ENCODE measurements around the gene SACS. TPM values are rescaled to one million over a fixed set of nuclear protein-coding genes. Genes with fewer than 3 reads are reported as not detected.

SACS gene
- total and polyA plus RNA-seq, 2 donors (not counting 1 experiment from before 2014, with no cell fraction given), result 6.8 to 21.4 TPM

GRCh38 chr13:23322353-23323336 is 110.9 kb downstream of the SACS start:
- H3K27me3 ChIP-seq (replicated peaks in 1 of 4; ENCODE audit: control extremely low read depth in 1 of 4, control insufficient read depth in 3 of 4, insufficient read depth in 4 of 4, low read length in 3 of 4), result peaks cover 0 to 2% (median 0%) of the 10 kb centered on the region in 4 experiments
- Mint-ChIP-seq H3K4me1 (peaks cover 3% of the 10 kb centered on the region), H3K27ac (no peak overlapping the region), H3K9me3 (ENCODE audit: insufficient read depth) (no peaks in the 10 kb centered on the region), H3K27me3 (peaks cover 11% of the 10 kb centered on the region), H3K4me3 (no peak overlapping the region)
- no peaks in the 10 kb centered on the region for H4K20me1 ChIP-seq (ENCODE audit: control insufficient read depth, insufficient read depth, low read length, poor library complexity, severe bottlenecking)
- no peaks in the 10 kb centered on the region for H3K79me2 ChIP-seq (ENCODE audit: control insufficient read depth, insufficient read depth, low read length)
- intact Hi-C loops (cut with micrococcal nuclease), result no loop called here
- H3K9ac ChIP-seq (ENCODE audit: low read length), result no peak overlapping the region
- ChIA-PET CTCF (no interaction called here), POLR2A (no interaction called here)
- WGBS (ENCODE audit: insufficient coverage), result 94% methylated on average over 7 of the region's 19 CpGs
- no peaks in the 10 kb centered on the region for H3K36me3 ChIP-seq (replicated peaks in 1 of 2; ENCODE audit: control extremely low read depth in 1 of 2, control insufficient read depth in 1 of 2, extremely low read depth in 1 of 2, insufficient read depth in 2 of 2, low read length in 1 of 2)
- no peak overlapping the region for H3K4me3 ChIP-seq (ENCODE audit: control extremely low read depth in 1 of 5, extremely low read depth in 1 of 5, insufficient read depth in 1 of 5, low read depth in 2 of 5, low read length in 4 of 5)
- no peak overlapping the region for H3K4me2 ChIP-seq (replicated peaks; ENCODE audit: low read depth, low read length, poor library complexity, severe bottlenecking)
- no peak for TF ChIP-seq CTCF (IDR thresholded peaks at IDR 0.05)
- TF ChIP-seq EZH2 (IDR thresholded peaks at IDR 0.05; ENCODE audit: borderline replicate concordance, insufficient read depth, low read depth, low read length, poor library complexity, severe bottlenecking), result no peak
- ATAC-seq (ENCODE audit: low read depth) (no peak), DNase-seq (no peak)
- H3K9me3 ChIP-seq (ENCODE audit: control extremely low read depth in 1 of 3, control insufficient read depth in 2 of 3, insufficient read depth in 1 of 3, low read length in 2 of 3), result no peaks in the 10 kb centered on the region
- no peak overlapping the region for H3K27ac ChIP-seq (ENCODE audit: low read length in 2 of 2)
- H3K4me1 ChIP-seq (ENCODE audit: control insufficient read depth in 2 of 2, insufficient read depth in 2 of 2, low read length in 2 of 2), result no peaks in the 10 kb centered on the region
- H2AFZ ChIP-seq (ENCODE audit: insufficient read depth, low read depth, low read length, poor library complexity, severe bottlenecking), result no peak overlapping the region
